B cell (primary cell): ENCODE results near the gene ARHGAP19. TPM values are rescaled to one million over a fixed set of nuclear protein-coding genes. Genes with fewer than 3 reads are reported as not detected.

Experiments
- ATAC-seq: fragments of 200-7000 bp; cut with Tn5 transposase; one replicate; pipeline ENCODE4 v1.10.0; 2021; ENCODE audit warnings: low read depth, mild to moderate bottlenecking, moderate number of reproducible peaks, moderate library complexity
- CTCF ChIA-PET: fragments of 350-600 bp; sonication (Branson Sonifier 250); formaldehyde crosslinking; loops from one replicate; lab custom pipeline; 2021; ENCODE audit warnings: antibody characterized with exemption, inconsistent platforms; lab: Charles Lee
- POLR2A ChIA-PET: fragments of 350-600 bp; sonication (Branson Sonifier 250); formaldehyde crosslinking; loops from one replicate; lab custom pipeline; 2021; ENCODE audit warnings: antibody characterized with exemption; lab: Charles Lee
- DNase-seq: peaks from one replicate; pipeline ENCODE4 v3.0.0; 2013
- H2AFZ ChIP-seq: 2 replicates; pipeline ENCODE4 v1.6.1; 2012; ENCODE audit warnings: mild to moderate bottlenecking, low read depth, low read length; ENCODE audit not compliant: insufficient read depth, poor library complexity, severe bottlenecking
- H3K27ac ChIP-seq, 2 donors: 1 replicate in 1 of 2; 2 replicates in 1 of 2; pipeline ENCODE4 v1.5.1; 2012 to 2013; ENCODE audit warnings: low read length in 2 of 2, mild to moderate bottlenecking in 2 of 2, moderate library complexity in 1 of 2
- H3K27me3 ChIP-seq, 4 experiments: fragments of 200-600 bp in 1 of 4; sonication (generic) in 1 of 4; replicated peaks in 1 of 4; 1 replicate in 2 of 4; 2 replicates in 2 of 4; pipeline versions ENCODE4 v1.6.1 to v1.7.0; 2013 to 2016; ENCODE audit warnings: low read length in 3 of 4, mild to moderate bottlenecking in 2 of 4, mixed read lengths in 1 of 4, moderate library complexity in 1 of 4; ENCODE audit not compliant: insufficient read depth in 4 of 4, control insufficient read depth in 3 of 4; ENCODE audit errors: control extremely low read depth in 1 of 4
- H3K36me3 ChIP-seq, 2 experiments: replicated peaks in 1 of 2; 1 replicate in 1 of 2; 2 replicates in 1 of 2; pipeline versions ENCODE4 v1.6.1 to v1.7.1; 2013; ENCODE audit warnings: low read length in 1 of 2; ENCODE audit not compliant: insufficient read depth in 2 of 2, control insufficient read depth in 1 of 2; ENCODE audit errors: control extremely low read depth in 1 of 2, extremely low read depth in 1 of 2
- H3K4me1 ChIP-seq, 2 donors: fragments of 200-600 bp in 1 of 2; sonication (generic) in 1 of 2; 1 replicate in 1 of 2; 2 replicates in 1 of 2; pipeline versions ENCODE4 v1.5.1 to v1.6.1; 2013 to 2017; ENCODE audit warnings: low read length in 2 of 2; ENCODE audit not compliant: control insufficient read depth in 2 of 2, insufficient read depth in 2 of 2
- H3K4me2 ChIP-seq: replicated peaks from 2 replicates; pipeline ENCODE3; 2012; ENCODE audit warnings: mild to moderate bottlenecking, low read depth, low read length; ENCODE audit not compliant: poor library complexity, severe bottlenecking
- H3K4me3 ChIP-seq, 5 experiments: fragments of 200-600 bp in 1 of 5; sonication (generic) in 1 of 5; 1 replicate in 3 of 5; 2 replicates in 2 of 5; pipeline versions ENCODE4 v1.5.1 to v1.7.0; 2011 to 2016; ENCODE audit warnings: low read length in 4 of 5, mild to moderate bottlenecking in 4 of 5, low read depth in 2 of 5, control low read depth in 1 of 5, moderate library complexity in 1 of 5; ENCODE audit not compliant: insufficient read depth in 1 of 5; ENCODE audit errors: control extremely low read depth in 1 of 5, extremely low read depth in 1 of 5
- H3K79me2 ChIP-seq: fragments of 200-600 bp; sonication (generic); one replicate; pipeline ENCODE4 v1.6.0; 2016; ENCODE audit warnings: low read length; ENCODE audit not compliant: control insufficient read depth, insufficient read depth
- H3K9ac ChIP-seq: fragments of 200-600 bp; sonication (generic); 2 replicates; pipeline ENCODE4 v1.6.1; 2017; ENCODE audit warnings: mild to moderate bottlenecking, low read length, moderate library complexity
- H3K9me3 ChIP-seq, 3 donors: one replicate each; pipeline versions ENCODE4 v1.6.1 to v1.7.1; 2013; ENCODE audit warnings: low read length in 2 of 3; ENCODE audit not compliant: control insufficient read depth in 2 of 3, insufficient read depth in 1 of 3; ENCODE audit errors: control extremely low read depth in 1 of 3
- H4K20me1 ChIP-seq: 2 replicates; pipeline ENCODE4 v1.6.0; 2012; ENCODE audit warnings: mild to moderate bottlenecking, low read length; ENCODE audit not compliant: insufficient read depth, control insufficient read depth, poor library complexity, severe bottlenecking
- H3K27ac Mint-ChIP-seq: one replicate; pipeline ENCODE4 v1.8.0; 2021; ENCODE audit warnings: mixed read lengths
- H3K27me3 Mint-ChIP-seq: one replicate; pipeline ENCODE4 v1.8.0; 2021; ENCODE audit warnings: mixed read lengths
- H3K4me1 Mint-ChIP-seq: one replicate; pipeline ENCODE4 v1.8.0; 2021; ENCODE audit warnings: mixed read lengths
- H3K4me3 Mint-ChIP-seq: one replicate; pipeline ENCODE4 v1.8.0; 2021; ENCODE audit warnings: mixed read lengths
- H3K9me3 Mint-ChIP-seq: one replicate; pipeline ENCODE4 v1.8.0; 2022; ENCODE audit warnings: mixed read lengths; ENCODE audit not compliant: insufficient read depth
- EZH2 ChIP-seq: IDR thresholded peaks from 2 replicates; pipeline ENCODE4 v1.6.1; 2012; ENCODE audit warnings: borderline replicate concordance, low read depth, mild to moderate bottlenecking, moderate library complexity, low read length; ENCODE audit not compliant: insufficient read depth, poor library complexity, severe bottlenecking
- WGBS: methylation state at CpG from one replicate; pipeline ENCODE4 v1.1.5; 2013; ENCODE audit warnings: missing lambda C conversion rate; ENCODE audit not compliant: insufficient coverage; 5-methylcytosine and 5-hydroxymethylcytosine counted together
- intact Hi-C: fragments of 100-400 bp; cut with micrococcal nuclease; formaldehyde crosslinking; loops from one replicate; pipeline ENCODE4 v1.10.0; 2022
- polyA plus RNA-seq: library from polyadenylated mRNA; depleted of rRNA; stranded (reverse); fragments of >200 nt; gene quantifications from 2 replicates; pipeline ENCODE4 v1.2.3, GENCODE V29; 2012
- total RNA-seq, 2 donors: library from RNA; stranded (reverse); fragments of 120-200 nt in 1 of 2; gene quantifications; 1 replicate in 1 of 2; 2 replicates in 1 of 2; pipeline versions ENCODE4 v1.2.3 to v1.2.4, GENCODE V29; 2013 to 2022
- TF ChIP-seq, protein P1 (sequence below): fragments of 200-600 bp; IDR thresholded peaks from one replicate; pipeline ENCODE4 v1.8.0; 2022; ENCODE audit warnings: antibody characterized with exemption, mild to moderate bottlenecking

ARHGAP19 gene
- total and polyA plus RNA-seq, 2 donors (not counting 1 experiment from before 2014, with no cell fraction given), result 6.4 to 22.5 TPM

DNA sequence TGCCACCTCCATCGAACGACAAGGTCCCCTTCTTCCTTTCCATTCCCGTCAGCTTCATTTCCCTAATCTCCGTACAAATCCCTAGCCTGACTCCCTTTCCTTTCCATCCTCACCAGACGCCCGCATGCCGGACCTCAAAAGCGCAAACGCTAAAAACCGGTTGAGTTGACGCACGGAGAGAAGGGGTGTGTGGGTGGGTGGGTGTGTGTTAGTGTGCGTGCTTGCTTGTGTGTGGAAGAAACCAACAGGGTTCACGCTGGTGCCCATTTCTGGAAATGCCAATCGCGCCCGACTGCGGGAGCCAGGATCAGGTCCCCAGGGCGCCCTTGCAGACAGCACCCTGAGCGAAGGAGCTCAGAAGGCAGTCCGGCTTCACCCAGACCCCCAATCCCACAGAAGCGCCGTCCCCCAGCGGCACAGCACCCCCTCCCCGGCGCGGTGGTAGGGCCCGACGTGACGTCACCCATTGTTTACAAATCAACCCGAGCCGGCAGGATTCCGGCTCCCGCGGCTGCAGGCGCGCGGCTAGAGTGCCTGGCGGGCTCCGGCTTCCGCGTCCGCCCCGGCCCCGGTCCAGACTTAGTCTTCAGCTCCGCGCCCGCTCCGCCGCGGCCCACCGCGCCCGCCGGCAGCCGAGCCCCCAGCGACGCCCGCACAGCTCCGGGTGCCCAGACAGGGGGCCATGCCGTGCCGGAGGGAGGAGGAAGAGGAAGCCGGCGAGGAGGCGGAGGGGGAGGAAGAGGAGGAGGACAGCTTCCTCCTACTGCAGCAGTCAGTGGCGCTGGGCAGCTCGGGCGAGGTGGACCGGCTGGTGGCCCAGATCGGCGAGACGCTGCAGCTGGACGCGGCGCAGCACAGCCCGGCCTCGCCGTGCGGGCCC, 26.6 kb upstream of the ARHGAP19 start, which contains the start of gene FRAT1:
FRAT1 (plus strand) TSS at position 500 of the 880 bp plus-strand sequence; CDS start at position 683, 183 bp downstream.
- ChIA-PET POLR2A (interaction anchor here (2.4 to 2.6 kb wide), 2 partner anchors 14 to 82 kb away, joined by 12 to 32 read pairs; partner anchors contain the start of genes FRAT2 and RRP12), CTCF (interaction anchor here (0.6 to 2.6 kb wide), 11 partner anchors 8 to 84 kb away, joined by 3 to 31 read pairs (median 5); partner anchors contain the start of genes FRAT2 and RRP12)
- WGBS, result under 1% methylated on average over 71 of the region's 79 CpGs
- Histone ChIP-seq H3K9ac (peak within 1 kb of the TSS; percentile 97), H3K27ac (peak within 1 kb of the TSS; percentile 97 to 100), H3K79me2 (peaks cover 21% of the 10 kb centered on the region), H4K20me1 (peaks cover 19% of the 10 kb centered on the region), H2AFZ (peak within 1 kb of the TSS; percentile 87), H3K9me3 (no peaks in the 10 kb centered on the region), H3K4me3 (peak within 1 kb of the TSS; percentile 57 to 86 (median 79)), H3K4me2 (peak within 1 kb of the TSS; percentile 89), H3K36me3 (no peaks in the 10 kb centered on the region), H3K27me3 (no peaks in the 10 kb centered on the region), H3K4me1 (peaks cover 18 to 28% of the 10 kb centered on the region in 2 donors)
- Mint-ChIP-seq H3K4me3 (peak within 1 kb of the TSS; percentile 98), H3K4me1 (peaks cover 33% of the 10 kb centered on the region), H3K9me3 (no peaks in the 10 kb centered on the region), H3K27ac (peak within 1 kb of the TSS; percentile 100), H3K27me3 (no peaks in the 10 kb centered on the region)
- DNase-seq, result peak; percentile 98
- intact Hi-C loops, result loop anchor here (2.0 kb wide), 1 partner anchor 40 kb away; no protein-coding TSS in a partner anchor
- peak; percentile 68 for ATAC-seq
- TF ChIP-seq, protein P1, sequence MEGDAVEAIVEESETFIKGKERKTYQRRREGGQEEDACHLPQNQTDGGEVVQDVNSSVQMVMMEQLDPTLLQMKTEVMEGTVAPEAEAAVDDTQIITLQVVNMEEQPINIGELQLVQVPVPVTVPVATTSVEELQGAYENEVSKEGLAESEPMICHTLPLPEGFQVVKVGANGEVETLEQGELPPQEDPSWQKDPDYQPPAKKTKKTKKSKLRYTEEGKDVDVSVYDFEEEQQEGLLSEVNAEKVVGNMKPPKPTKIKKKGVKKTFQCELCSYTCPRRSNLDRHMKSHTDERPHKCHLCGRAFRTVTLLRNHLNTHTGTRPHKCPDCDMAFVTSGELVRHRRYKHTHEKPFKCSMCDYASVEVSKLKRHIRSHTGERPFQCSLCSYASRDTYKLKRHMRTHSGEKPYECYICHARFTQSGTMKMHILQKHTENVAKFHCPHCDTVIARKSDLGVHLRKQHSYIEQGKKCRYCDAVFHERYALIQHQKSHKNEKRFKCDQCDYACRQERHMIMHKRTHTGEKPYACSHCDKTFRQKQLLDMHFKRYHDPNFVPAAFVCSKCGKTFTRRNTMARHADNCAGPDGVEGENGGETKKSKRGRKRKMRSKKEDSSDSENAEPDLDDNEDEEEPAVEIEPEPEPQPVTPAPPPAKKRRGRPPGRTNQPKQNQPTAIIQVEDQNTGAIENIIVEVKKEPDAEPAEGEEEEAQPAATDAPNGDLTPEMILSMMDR, result no peak
- no peak for TF ChIP-seq EZH2
